Measurements from ENCODE around the gene PRF1. TPM values are rescaled to one million over a fixed set of nuclear protein-coding genes. Genes with fewer than 3 reads are reported as not detected.
"Not testable (repeated sequence)": the region's sequence is repeated elsewhere in the genome, so short reads cannot be mapped to it uniquely, and the experiment has no call there.

PRF1 gene
- total and polyA plus RNA-seq, 4 donors = 2.5 to 3.1 (median 2.8) TPM

GRCh38 chr10:70583669-70584037, 18.9 kb downstream of the PRF1 start:
- Histone ChIP-seq H3K9ac (ENCODE audit: low read depth in 1 of 2, low read length in 2 of 2) (no peak overlapping the region), H3K27ac (ENCODE audit: low read depth in 1 of 2, low read length in 2 of 2) (no peak overlapping the region), H3K4me3 (ENCODE audit: low read depth in 1 of 3, low read length in 3 of 3) (no peak overlapping the region), H3K4me1 (ENCODE audit: control insufficient read depth in 4 of 4, insufficient read depth in 4 of 4, low read length in 3 of 4) (no peaks in the 10 kb centered on the region), H3K36me3 (ENCODE audit: control insufficient read depth in 4 of 4, insufficient read depth in 3 of 4, low read depth in 1 of 4, low read length in 3 of 4) (no peaks in the 10 kb centered on the region), H3K9me3 (ENCODE audit: control insufficient read depth in 4 of 4, low read length in 3 of 4) (no peaks in the 10 kb centered on the region), H3K27me3 (ENCODE audit: control insufficient read depth in 4 of 4, insufficient read depth in 4 of 4, low read length in 3 of 4) (no peaks in the 10 kb centered on the region)
- no peak for DNase-seq (ENCODE audit: low spot score)
- WGBS = 93% methylated on average over 2 of the region's 2 CpGs
- TF ChIP-seq ATF3 (IDR thresholded peaks at IDR 0.05) (no peak), YY1 (IDR thresholded peaks at IDR 0.05) (no peak), GABPA (IDR thresholded peaks at IDR 0.05 in 1 of 2, conservative IDR thresholded peaks at IDR 0.05 in 1 of 2) (no peak), JUND (IDR thresholded peaks at IDR 0.05) (no peak), HNF4A (conservative IDR thresholded peaks at IDR 0.05) (no peak), EGR1 (IDR thresholded peaks at IDR 0.05; ENCODE audit: low read depth in 2 of 2) (no peak), HNF4G (IDR thresholded peaks at IDR 0.05) (no peak), RAD21 (IDR thresholded peaks at IDR 0.05) (no peak), CTCF (IDR thresholded peaks at IDR 0.05; ENCODE audit: low read depth, low read length, missing input control) (no peak)

GRCh38 chr10:70582793-70583668, 19.5 kb downstream of the PRF1 start:
- WGBS = 88% methylated on average over 19 of the region's 19 CpGs
- no peak overlapping the region for H3K9ac ChIP-seq (ENCODE audit: low read depth in 1 of 2, low read length in 2 of 2)
- H3K4me3 ChIP-seq (ENCODE audit: low read depth in 1 of 3, low read length in 3 of 3) = no peak overlapping the region
- H3K36me3 ChIP-seq (ENCODE audit: control insufficient read depth in 4 of 4, insufficient read depth in 3 of 4, low read depth in 1 of 4, low read length in 3 of 4) = no peaks in the 10 kb centered on the region
- no peaks in the 10 kb centered on the region for H3K4me1 ChIP-seq (ENCODE audit: control insufficient read depth in 4 of 4, insufficient read depth in 4 of 4, low read length in 3 of 4)
- TF ChIP-seq REST (IDR thresholded peaks at IDR 0.05) = no peak
- no peak for TF ChIP-seq GABPA (IDR thresholded peaks at IDR 0.05 in 1 of 2, conservative IDR thresholded peaks at IDR 0.05 in 1 of 2)
- no peak for TF ChIP-seq ZBTB33 (IDR thresholded peaks at IDR 0.05)
- TF ChIP-seq HNF4A (conservative IDR thresholded peaks at IDR 0.05) = no peak
- TF ChIP-seq YY1 (IDR thresholded peaks at IDR 0.05) = no peak
- TF ChIP-seq RXRA (IDR thresholded peaks at IDR 0.05) = no peak
- TF ChIP-seq HNF4G (IDR thresholded peaks at IDR 0.05) = no peak
- TF ChIP-seq SP1 (IDR thresholded peaks at IDR 0.05) = no peak
- no peak for TF ChIP-seq CTCF (IDR thresholded peaks at IDR 0.05; ENCODE audit: low read depth, low read length, missing input control)
- TF ChIP-seq TAF1 (conservative IDR thresholded peaks at IDR 0.05) = no peak
- no peak for DNase-seq (ENCODE audit: low spot score)
- H3K27me3 ChIP-seq (ENCODE audit: control insufficient read depth in 4 of 4, insufficient read depth in 4 of 4, low read length in 3 of 4) = no peaks in the 10 kb centered on the region
- no peak overlapping the region for H3K27ac ChIP-seq (ENCODE audit: low read depth in 1 of 2, low read length in 2 of 2)
- H3K9me3 ChIP-seq (ENCODE audit: control insufficient read depth in 4 of 4, low read length in 3 of 4) = no peaks in the 10 kb centered on the region

GRCh38 chr10:70581176-70581575, 21.4 kb downstream of the PRF1 start:
- not testable (repeated sequence) for H3K36me3 ChIP-seq (ENCODE audit: control insufficient read depth in 4 of 4, insufficient read depth in 3 of 4, low read depth in 1 of 4, low read length in 3 of 4); H3K27ac ChIP-seq (ENCODE audit: low read depth in 1 of 2, low read length in 2 of 2); H3K9me3 ChIP-seq (ENCODE audit: control insufficient read depth in 4 of 4, low read length in 3 of 4); H3K9ac ChIP-seq (ENCODE audit: low read depth in 1 of 2, low read length in 2 of 2); DNase-seq (ENCODE audit: low spot score); H3K27me3 ChIP-seq (ENCODE audit: control insufficient read depth in 4 of 4, insufficient read depth in 4 of 4, low read length in 3 of 4); H3K4me1 ChIP-seq (ENCODE audit: control insufficient read depth in 4 of 4, insufficient read depth in 4 of 4, low read length in 3 of 4); H3K4me3 ChIP-seq (ENCODE audit: low read depth in 1 of 3, low read length in 3 of 3)
- WGBS = 97% methylated on average over 5 of the region's 5 CpGs
